Heart left ventricle (tissue), 13 donors: ENCODE measurements around the gene KRR1.

Experiments
- POLR2A ChIP-seq, 2 donors: fragments of 450-650 bp; IDR thresholded peaks; one replicate each; pipeline ENCODE4 v1.6.1; 2017; ENCODE audit warnings: antibody characterized with exemption in 2 of 2, mild to moderate bottlenecking in 2 of 2, moderate library complexity in 2 of 2
- TF ChIP-seq, protein P1 (sequence below), 12 donors: fragments of 200-600 bp; sonication (generic) in 4 of 12; IDR thresholded peaks; one replicate each; pipeline versions ENCODE4 v1.5.0 to v1.8.0; 2018 to 2022; ENCODE audit warnings: antibody characterized with exemption in 12 of 12, mild to moderate bottlenecking in 5 of 12
- donor health status: ischemic (EF 13 %, LVEDD 7.1; RV severe dilation, severe dysfunction).
- donor health status: DM: no; HTN: yes; CAD: no.
- donor health status: DM: no; HTN: no; CAD: no.
- donor health status: ischemic (EF 25% LVEDD 6.9; RV normal size, moderate dysfunction).
- donor health status: ischemic (EF 25% LVEDD 5.7; RV mildly dilated, moderate dysfunction).
- donor health status: ischemic (EF 35%, LVEDD 5.7; RV mildly dilated, moderate dysfunction).
- donor health status: nonischemic (EF 11% LVEDD 7.7; RV severe dilation, severe dysfunction).
- donor health status: DM: yes; HTN: yes; CAD: no.
- donor health status: PGD.
- donor health status: ischemic (EF 29% LVEDD 5.4; RV normal size, mild dysfunction).
- donor health status: nonischemic (EF 23%, LVEDD 6.1; RV moderate dilation, normal function).

DNA sequence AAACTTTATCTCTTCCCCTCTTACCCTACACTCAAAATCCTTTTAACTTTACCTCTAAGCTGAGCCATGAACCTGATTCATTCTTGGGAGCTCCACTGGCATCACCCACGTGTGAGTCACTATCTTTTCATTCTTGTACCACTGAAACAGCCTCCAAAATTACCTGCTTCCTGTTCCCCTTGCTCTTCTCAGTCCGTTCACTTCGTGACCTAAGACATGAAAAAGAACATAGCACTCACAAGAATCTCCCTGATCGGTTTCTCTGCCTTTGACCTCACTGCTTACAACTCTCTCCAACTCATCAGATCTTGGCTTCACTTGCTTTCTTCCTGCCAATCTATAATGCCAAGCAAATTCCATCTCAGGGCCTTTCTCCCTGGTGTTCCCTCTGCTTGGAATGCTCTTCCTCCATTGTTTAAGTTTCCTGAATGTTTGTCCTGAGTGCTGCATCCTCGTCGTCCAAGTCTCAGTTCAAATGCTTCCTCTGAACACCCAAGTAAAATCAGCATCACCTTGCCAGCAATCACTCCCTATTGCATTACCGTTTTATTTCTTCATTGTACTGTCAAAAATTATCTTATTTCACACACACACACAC lies 21.7 kb downstream of the KRR1 start:
- no peak for TF ChIP-seq POLR2A (IDR thresholded peaks at IDR 0.05)
- TF ChIP-seq, protein P1, sequence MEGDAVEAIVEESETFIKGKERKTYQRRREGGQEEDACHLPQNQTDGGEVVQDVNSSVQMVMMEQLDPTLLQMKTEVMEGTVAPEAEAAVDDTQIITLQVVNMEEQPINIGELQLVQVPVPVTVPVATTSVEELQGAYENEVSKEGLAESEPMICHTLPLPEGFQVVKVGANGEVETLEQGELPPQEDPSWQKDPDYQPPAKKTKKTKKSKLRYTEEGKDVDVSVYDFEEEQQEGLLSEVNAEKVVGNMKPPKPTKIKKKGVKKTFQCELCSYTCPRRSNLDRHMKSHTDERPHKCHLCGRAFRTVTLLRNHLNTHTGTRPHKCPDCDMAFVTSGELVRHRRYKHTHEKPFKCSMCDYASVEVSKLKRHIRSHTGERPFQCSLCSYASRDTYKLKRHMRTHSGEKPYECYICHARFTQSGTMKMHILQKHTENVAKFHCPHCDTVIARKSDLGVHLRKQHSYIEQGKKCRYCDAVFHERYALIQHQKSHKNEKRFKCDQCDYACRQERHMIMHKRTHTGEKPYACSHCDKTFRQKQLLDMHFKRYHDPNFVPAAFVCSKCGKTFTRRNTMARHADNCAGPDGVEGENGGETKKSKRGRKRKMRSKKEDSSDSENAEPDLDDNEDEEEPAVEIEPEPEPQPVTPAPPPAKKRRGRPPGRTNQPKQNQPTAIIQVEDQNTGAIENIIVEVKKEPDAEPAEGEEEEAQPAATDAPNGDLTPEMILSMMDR (IDR thresholded peaks at IDR 0.05) = no peak
